Sigmoid colon (tissue), 3 donors: ENCODE data around the gene CAMTA1.

Source experiments
- POLR2A ChIP-seq, 2 donors: fragments of 450-650 bp; IDR thresholded peaks; one replicate each; pipeline ENCODE4 v1.6.1; 2016; ENCODE audit warnings: antibody characterized with exemption in 2 of 2, mild to moderate bottlenecking in 2 of 2, moderate library complexity in 2 of 2
- TF ChIP-seq, protein P1 (sequence below), 4 experiments: fragments of 450-650 bp in 3 of 4; fragments of 200-600 bp in 1 of 4; IDR thresholded peaks; one replicate each; pipeline ENCODE4 v1.5.1; 2016 to 2019; ENCODE audit warnings: antibody characterized with exemption in 4 of 4, mild to moderate bottlenecking in 3 of 4, moderate library complexity in 2 of 4

DNA sequence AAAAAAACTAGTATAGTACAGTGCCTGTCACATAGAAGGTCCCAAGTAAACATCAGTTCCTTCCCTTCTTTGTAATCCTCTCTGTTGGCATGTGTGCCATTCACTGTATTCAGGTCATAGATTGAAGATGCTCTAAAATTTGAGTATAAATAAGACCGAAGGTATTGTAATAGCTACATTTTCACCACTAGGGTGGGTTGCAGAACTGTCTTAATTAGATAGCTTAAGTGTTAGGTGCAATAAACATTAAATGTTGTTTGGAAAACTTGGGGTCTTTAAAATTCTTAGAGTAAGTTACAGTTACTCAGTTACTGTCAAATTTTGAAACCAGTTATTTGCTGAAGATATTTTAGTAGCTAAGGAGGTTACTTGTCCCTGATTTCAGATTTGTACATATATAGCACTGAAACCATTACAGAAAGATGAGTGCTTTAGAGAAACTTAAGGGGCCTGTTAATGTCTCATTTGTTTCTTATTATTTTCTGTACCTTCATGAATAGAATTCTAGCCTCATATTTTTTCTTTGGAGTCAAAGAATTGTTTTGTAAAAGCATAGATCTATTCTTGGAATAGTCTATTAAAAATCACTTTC lies 1023.1 kb downstream of the CAMTA1 start:
- TF ChIP-seq, protein P1, sequence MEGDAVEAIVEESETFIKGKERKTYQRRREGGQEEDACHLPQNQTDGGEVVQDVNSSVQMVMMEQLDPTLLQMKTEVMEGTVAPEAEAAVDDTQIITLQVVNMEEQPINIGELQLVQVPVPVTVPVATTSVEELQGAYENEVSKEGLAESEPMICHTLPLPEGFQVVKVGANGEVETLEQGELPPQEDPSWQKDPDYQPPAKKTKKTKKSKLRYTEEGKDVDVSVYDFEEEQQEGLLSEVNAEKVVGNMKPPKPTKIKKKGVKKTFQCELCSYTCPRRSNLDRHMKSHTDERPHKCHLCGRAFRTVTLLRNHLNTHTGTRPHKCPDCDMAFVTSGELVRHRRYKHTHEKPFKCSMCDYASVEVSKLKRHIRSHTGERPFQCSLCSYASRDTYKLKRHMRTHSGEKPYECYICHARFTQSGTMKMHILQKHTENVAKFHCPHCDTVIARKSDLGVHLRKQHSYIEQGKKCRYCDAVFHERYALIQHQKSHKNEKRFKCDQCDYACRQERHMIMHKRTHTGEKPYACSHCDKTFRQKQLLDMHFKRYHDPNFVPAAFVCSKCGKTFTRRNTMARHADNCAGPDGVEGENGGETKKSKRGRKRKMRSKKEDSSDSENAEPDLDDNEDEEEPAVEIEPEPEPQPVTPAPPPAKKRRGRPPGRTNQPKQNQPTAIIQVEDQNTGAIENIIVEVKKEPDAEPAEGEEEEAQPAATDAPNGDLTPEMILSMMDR (IDR thresholded peaks at IDR 0.05) = peak in 3 of 4 experiments; percentile 17 to 41 (median 31)
- no peak for TF ChIP-seq POLR2A (IDR thresholded peaks at IDR 0.05)
